Activated CD4-positive, alpha-beta T cell treated with anti-CD3 and anti-CD28 coated beads for 36 hours (primary cell): ENCODE data around the gene TP63. TPM values are rescaled to one million over a fixed set of nuclear protein-coding genes. Genes with fewer than 3 reads are reported as not detected.

Source experiments
- ATAC-seq: fragments of 200-7000 bp; cut with Tn5 transposase; one replicate; pipeline ENCODE4 v1.10.0; 2021; ENCODE audit warnings: mild to moderate bottlenecking, moderate library complexity
- CTCF ChIA-PET: fragments of 350-600 bp; sonication (Branson Sonifier 250); formaldehyde crosslinking; loops from one replicate; lab custom pipeline; 2021; ENCODE audit warnings: antibody characterized with exemption; lab: Charles Lee
- POLR2A ChIA-PET: fragments of 350-600 bp; sonication (Branson Sonifier 250); formaldehyde crosslinking; loops from one replicate; lab custom pipeline; 2021; ENCODE audit warnings: antibody characterized with exemption, inconsistent platforms; lab: Charles Lee
- DNase-seq: peaks from one replicate; pipeline ENCODE4 v3.0.0-alpha.2; 2020
- H3K27ac Mint-ChIP-seq: one replicate; pipeline ENCODE4 v1.8.0; 2021; ENCODE audit warnings: mixed read lengths
- H3K27me3 Mint-ChIP-seq: one replicate; pipeline ENCODE4 v1.8.0; 2021; ENCODE audit warnings: mixed read lengths
- H3K36me3 Mint-ChIP-seq: one replicate; pipeline ENCODE4 v1.8.0; 2021; ENCODE audit warnings: low read depth, mixed read lengths
- H3K4me1 Mint-ChIP-seq: one replicate; pipeline ENCODE4 v1.8.0; 2021; ENCODE audit warnings: mixed read lengths
- H3K4me3 Mint-ChIP-seq: one replicate; pipeline ENCODE4 v1.8.0; 2021; ENCODE audit warnings: mild to moderate bottlenecking, moderate library complexity, mixed read lengths
- H3K9me3 Mint-ChIP-seq: one replicate; pipeline ENCODE4 v1.8.0; 2021; ENCODE audit warnings: low read depth, mixed read lengths
- intact Hi-C, 2 experiments: fragments of 100-400 bp; cut with DNase I in 1 of 2; cut with micrococcal nuclease in 1 of 2; formaldehyde crosslinking; loops; one replicate each; pipeline versions ENCODE4 v1.14.2 to v1.15.1; 2022 to 2024; cut with DNase I, micrococcal nuclease
- total RNA-seq, 2 experiments: library from RNA; stranded (reverse); gene quantifications; one replicate each; pipeline ENCODE4 v1.2.3, GENCODE V29; 2021

The TP63 gene
- total RNA-seq, 2 experiments from 2014 or later = 0.33 to 0.46 TPM

- Mint-ChIP-seq H3K4me3 (no peak overlapping the region), H3K27ac (no peak overlapping the region), H3K4me1 (no peaks in the 10 kb centered on the region), H3K9me3 (no peaks in the 10 kb centered on the region), H3K36me3 (no peaks in the 10 kb centered on the region), H3K27me3 (peaks cover 6% of the 10 kb centered on the region)
- CTCF ChIA-PET = no interaction called here
- no peak for ATAC-seq
- no peak for DNase-seq
- intact Hi-C loops = no loop called here
- POLR2A ChIA-PET = no interaction called here
Measured at GRCh38 chr3:189869165-189869564, 238.0 kb downstream of the TP63 start.

DNA sequence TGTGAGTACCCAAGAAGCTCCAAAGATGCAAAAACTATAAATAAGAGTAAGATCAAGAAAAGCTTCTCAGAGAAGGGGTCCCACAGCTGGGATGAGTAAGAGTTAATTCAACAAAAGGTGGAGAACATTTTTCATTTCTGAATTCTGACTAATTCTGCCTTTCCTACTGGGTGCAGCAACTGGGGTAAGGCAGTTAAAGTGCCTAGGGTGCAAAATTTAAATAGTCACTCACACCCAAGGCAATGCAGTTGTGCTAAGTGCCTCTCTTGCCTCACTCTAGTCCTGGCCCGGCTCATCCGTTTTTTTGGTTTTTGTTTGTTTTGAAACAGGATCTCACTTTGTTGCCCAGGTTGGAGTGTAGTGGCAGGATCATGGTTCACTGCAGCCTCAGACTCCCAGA is 240.2 kb downstream of the TP63 start:
- no peak overlapping the region for H3K4me3 Mint-ChIP-seq
- peaks cover 6% of the 10 kb centered on the region for H3K27me3 Mint-ChIP-seq
- intact Hi-C loops = no loop called here
- ATAC-seq (peak; percentile 49), DNase-seq (no peak)
- H3K4me1 Mint-ChIP-seq = no peaks in the 10 kb centered on the region
- no peaks in the 10 kb centered on the region for H3K9me3 Mint-ChIP-seq
- POLR2A ChIA-PET = no interaction called here
- H3K27ac Mint-ChIP-seq = no peak overlapping the region
- H3K36me3 Mint-ChIP-seq = no peaks in the 10 kb centered on the region
- CTCF ChIA-PET = no interaction called here

GRCh38 chr3:189883113-189883753 is 252.0 kb downstream of the TP63 start:
- Mint-ChIP-seq H3K27me3 (peaks cover 12% of the 10 kb centered on the region), H3K4me1 (no peaks in the 10 kb centered on the region), H3K9me3 (no peaks in the 10 kb centered on the region), H3K36me3 (no peaks in the 10 kb centered on the region), H3K4me3 (no peak overlapping the region), H3K27ac (no peak overlapping the region)
- no peak for DNase-seq
- intact Hi-C loops = no loop called here
- ChIA-PET POLR2A (no interaction called here), CTCF (no interaction called here)
- no peak for ATAC-seq

GRCh38 chr3:189890496-189890895 is 259.3 kb downstream of the TP63 start:
- H3K36me3 Mint-ChIP-seq = no peaks in the 10 kb centered on the region
- no peaks in the 10 kb centered on the region for H3K9me3 Mint-ChIP-seq
- no peak overlapping the region for H3K27ac Mint-ChIP-seq
- DNase-seq (no peak), ATAC-seq (no peak)
- no peaks in the 10 kb centered on the region for H3K27me3 Mint-ChIP-seq
- POLR2A ChIA-PET = no interaction called here
- intact Hi-C loops = no loop called here
- no peaks in the 10 kb centered on the region for H3K4me1 Mint-ChIP-seq
- H3K4me3 Mint-ChIP-seq = no peak overlapping the region
- CTCF ChIA-PET = no interaction called here

DNA sequence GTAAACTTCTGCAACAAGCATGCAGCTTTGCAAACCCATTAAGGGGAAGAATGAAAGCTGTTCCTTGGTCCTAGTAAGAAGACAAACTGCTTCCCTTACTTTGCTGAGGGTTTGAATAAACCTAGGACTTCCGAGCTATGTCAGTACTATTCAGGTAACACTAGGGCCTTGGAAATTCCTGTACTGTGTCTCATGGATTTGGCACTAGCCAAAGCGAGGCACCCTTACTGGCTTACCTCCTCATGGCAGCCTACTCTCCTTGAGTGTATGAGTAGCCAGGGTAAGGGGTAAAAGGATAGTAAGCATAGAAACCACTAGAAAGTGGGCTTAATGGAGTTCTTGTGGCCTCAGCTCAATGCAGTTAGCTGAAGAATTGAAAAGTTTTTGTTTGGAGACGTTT is 265.3 kb downstream of the TP63 start:
- intact Hi-C loops = no loop called here
- Mint-ChIP-seq H3K4me1 (no peaks in the 10 kb centered on the region), H3K9me3 (no peaks in the 10 kb centered on the region), H3K4me3 (no peak overlapping the region), H3K36me3 (no peaks in the 10 kb centered on the region), H3K27me3 (peaks cover 3% of the 10 kb centered on the region), H3K27ac (no peak overlapping the region)
- DNase-seq (no peak), ATAC-seq (no peak)
- ChIA-PET POLR2A (no interaction called here), CTCF (no interaction called here)

GRCh38 chr3:189897406-189897805 is 266.2 kb downstream of the TP63 start:
- no peaks in the 10 kb centered on the region for H3K9me3 Mint-ChIP-seq
- no peak overlapping the region for H3K27ac Mint-ChIP-seq
- ChIA-PET POLR2A (no interaction called here), CTCF (no interaction called here)
- no peaks in the 10 kb centered on the region for H3K36me3 Mint-ChIP-seq
- intact Hi-C loops = no loop called here
- H3K4me3 Mint-ChIP-seq = no peak overlapping the region
- peaks cover 3% of the 10 kb centered on the region for H3K27me3 Mint-ChIP-seq
- ATAC-seq (no peak), DNase-seq (no peak)
- no peaks in the 10 kb centered on the region for H3K4me1 Mint-ChIP-seq

- no peak for ATAC-seq
- Mint-ChIP-seq H3K4me3 (no peak overlapping the region), H3K9me3 (no peaks in the 10 kb centered on the region), H3K36me3 (no peaks in the 10 kb centered on the region), H3K27me3 (peaks cover 3% of the 10 kb centered on the region), H3K27ac (no peak overlapping the region), H3K4me1 (no peaks in the 10 kb centered on the region)
- CTCF ChIA-PET = no interaction called here
- no peak for DNase-seq
- POLR2A ChIA-PET = no interaction called here
- intact Hi-C loops = no loop called here
Measured at GRCh38 chr3:189898559-189899153, 267.5 kb downstream of the TP63 start.

- CTCF ChIA-PET = no interaction called here
- intact Hi-C loops = no loop called here
Measured at GRCh38 chr3:189899186-189899585, 268.0 kb downstream of the TP63 start.

GRCh38 chr3:189900578-189900977 is 269.4 kb downstream of the TP63 start:
- intact Hi-C loops = no loop called here
- no peak overlapping the region for H3K4me3 Mint-ChIP-seq
- DNase-seq (no peak), ATAC-seq (no peak)
- ChIA-PET POLR2A (no interaction called here), CTCF (no interaction called here)
- no peaks in the 10 kb centered on the region for H3K4me1 Mint-ChIP-seq
- H3K27me3 Mint-ChIP-seq = peaks cover 3% of the 10 kb centered on the region
- H3K36me3 Mint-ChIP-seq = no peaks in the 10 kb centered on the region
- H3K9me3 Mint-ChIP-seq = no peaks in the 10 kb centered on the region
- H3K27ac Mint-ChIP-seq = no peak overlapping the region

More at GRCh38 chr3:189899186-189899585, 268.0 kb downstream of the TP63 start:
- H3K36me3 Mint-ChIP-seq = no peaks in the 10 kb centered on the region
- H3K9me3 Mint-ChIP-seq = no peaks in the 10 kb centered on the region
- no peak overlapping the region for H3K4me3 Mint-ChIP-seq
- ATAC-seq (no peak), DNase-seq (no peak)
- peaks cover 3% of the 10 kb centered on the region for H3K27me3 Mint-ChIP-seq
- no peaks in the 10 kb centered on the region for H3K4me1 Mint-ChIP-seq
- POLR2A ChIA-PET = no interaction called here
- H3K27ac Mint-ChIP-seq = no peak overlapping the region

GRCh38 chr3:189901481-189901880 is 270.3 kb downstream of the TP63 start:
- no peaks in the 10 kb centered on the region for H3K4me1 Mint-ChIP-seq
- intact Hi-C loops = no loop called here
- no peaks in the 10 kb centered on the region for H3K36me3 Mint-ChIP-seq
- no peak overlapping the region for H3K27ac Mint-ChIP-seq
- CTCF ChIA-PET = interaction anchor here (0.6 kb wide), 1 partner anchor 629 kb away, joined by 3 read pairs; no protein-coding TSS in a partner anchor
- ATAC-seq (no peak), DNase-seq (no peak)
- no peaks in the 10 kb centered on the region for H3K9me3 Mint-ChIP-seq
- peaks cover 3% of the 10 kb centered on the region for H3K27me3 Mint-ChIP-seq
- H3K4me3 Mint-ChIP-seq = no peak overlapping the region
- POLR2A ChIA-PET = no interaction called here

DNA sequence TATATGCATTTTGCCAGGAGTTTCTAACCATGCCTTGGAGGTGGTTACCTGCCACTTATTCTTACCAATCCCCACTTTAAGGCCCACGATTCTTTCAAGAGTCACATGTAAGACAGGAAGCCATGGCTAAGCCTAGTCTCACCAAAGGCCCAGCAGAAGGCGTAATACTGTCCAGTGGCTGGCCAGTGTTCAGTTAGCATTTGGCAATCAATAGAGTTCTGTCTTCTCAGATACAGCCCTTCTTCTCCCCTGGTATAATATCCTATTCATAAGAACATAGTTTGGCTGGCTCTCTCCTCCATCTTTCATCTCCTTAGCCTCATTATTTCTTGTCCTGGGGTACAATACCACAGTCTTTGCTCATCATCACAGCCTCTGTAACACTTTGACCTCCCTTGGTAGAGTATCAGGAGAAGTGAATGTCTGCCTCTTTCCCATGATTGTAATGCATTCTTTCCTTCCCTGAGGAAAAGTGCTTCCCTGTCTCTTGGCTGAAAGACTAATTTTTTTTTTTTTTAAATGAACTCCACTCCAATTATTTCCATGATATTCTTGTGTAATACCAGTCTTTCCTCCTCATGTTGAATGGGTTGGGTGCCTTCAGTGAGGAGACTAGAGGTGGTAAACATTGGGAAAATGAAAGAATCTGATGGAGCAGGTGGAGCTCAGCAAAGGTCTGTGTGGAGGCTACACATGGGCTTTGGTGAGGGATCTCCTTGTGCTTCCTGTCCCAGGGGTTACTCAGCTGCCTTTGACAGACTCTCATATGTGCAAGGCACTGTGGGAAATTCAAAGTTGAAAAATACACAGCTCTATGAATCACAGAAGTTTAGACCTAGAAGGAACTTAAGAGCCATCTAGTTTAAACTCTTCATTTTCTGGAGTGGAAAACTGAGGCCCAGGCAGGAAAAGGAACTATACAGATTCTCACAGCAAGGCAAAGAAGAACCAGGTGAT is 271.3 kb downstream of the TP63 start:
- Mint-ChIP-seq H3K9me3 (no peaks in the 10 kb centered on the region), H3K27ac (no peak overlapping the region), H3K4me3 (no peak overlapping the region), H3K36me3 (no peaks in the 10 kb centered on the region), H3K27me3 (peaks cover 5% of the 10 kb centered on the region), H3K4me1 (no peaks in the 10 kb centered on the region)
- ChIA-PET POLR2A (no interaction called here), CTCF (interaction anchor here (0.5 kb wide), 1 partner anchor 59 kb away, joined by 3 read pairs; no protein-coding TSS in a partner anchor)
- DNase-seq = no peak
- peak; percentile 60 for ATAC-seq
- intact Hi-C loops = no loop called here
